DND-41 (cell line): Measurements from ENCODE around the gene RGS2.

Experiments used
- ATAC-seq: fragments of 200-7000 bp; cut with Tn5 transposase; 3 replicates; pipeline ENCODE4 v1.9.1; 2021; ENCODE audit warnings: low read depth; ENCODE audit not compliant: insufficient read depth
- DNase-seq: peaks from one replicate; pipeline ENCODE4 v3.0.0-alpha.2; 2020
- H2AFZ ChIP-seq: 2 replicates; pipeline ENCODE4 v1.6.0; 2012; ENCODE audit warnings: low read depth, low read length
- H3K27ac ChIP-seq: 2 replicates; pipeline ENCODE4 v1.5.1; 2012; ENCODE audit warnings: low read length, inconsistent platforms
- H3K27me3 ChIP-seq: fragments of 200-600 bp; sonication (generic); 2 replicates; pipeline ENCODE4 v1.6.0; 2012; ENCODE audit warnings: low read length, mild to moderate bottlenecking, inconsistent platforms; ENCODE audit not compliant: insufficient read depth, poor library complexity
- H3K36me3 ChIP-seq: 2 replicates; pipeline ENCODE4 v1.5.1; 2012; ENCODE audit warnings: low read length, inconsistent platforms; ENCODE audit not compliant: insufficient read depth
- H3K4me1 ChIP-seq: 2 replicates; pipeline ENCODE4 v1.5.1; 2012; ENCODE audit warnings: mild to moderate bottlenecking, low read length; ENCODE audit not compliant: insufficient read depth
- H3K4me2 ChIP-seq: 2 replicates; pipeline ENCODE4 v1.6.0; 2012; ENCODE audit warnings: mild to moderate bottlenecking, moderate library complexity, low read length, inconsistent platforms; ENCODE audit not compliant: insufficient read depth
- H3K4me3 ChIP-seq, 2 experiments: fragments of 200-600 bp in 1 of 2; shearing (Covaris generic) in 1 of 2; 2 replicates each; pipeline ENCODE4 v1.5.1; 2012 to 2016; ENCODE audit warnings: inconsistent platforms in 2 of 2, low read length in 2 of 2, mild to moderate bottlenecking in 2 of 2, low read depth in 1 of 2, moderate library complexity in 1 of 2
- H3K79me2 ChIP-seq: 2 replicates; pipeline ENCODE4 v1.6.0; 2012; ENCODE audit warnings: low read length, inconsistent platforms; ENCODE audit not compliant: insufficient read depth
- H3K9ac ChIP-seq: 2 replicates; pipeline ENCODE4 v1.6.0; 2012; ENCODE audit warnings: low read depth, mild to moderate bottlenecking, inconsistent platforms, low read length, moderate library complexity
- H3K9me3 ChIP-seq: 2 replicates; pipeline ENCODE4 v1.5.1; 2012; ENCODE audit warnings: low read length, moderate library complexity, mild to moderate bottlenecking, inconsistent platforms; ENCODE audit not compliant: insufficient read depth, severe bottlenecking
- H4K20me1 ChIP-seq: 2 replicates; pipeline ENCODE4 v1.6.0; 2012; ENCODE audit warnings: low read length; ENCODE audit not compliant: insufficient read depth
- CTCF ChIP-seq: IDR thresholded peaks from 2 replicates; pipeline ENCODE4 v1.5.1; 2012; ENCODE audit warnings: borderline replicate concordance, low read length, moderate library complexity, mild to moderate bottlenecking; ENCODE audit not compliant: poor library complexity, severe bottlenecking; ENCODE audit errors: extremely low read depth
- EZH2 ChIP-seq: IDR thresholded peaks from 3 replicates; pipeline ENCODE4 v1.6.1; 2012; ENCODE audit warnings: borderline replicate concordance, low read depth, mild to moderate bottlenecking, moderate library complexity, low read length, inconsistent platforms; ENCODE audit not compliant: severe bottlenecking

RGS2 gene

DNA sequence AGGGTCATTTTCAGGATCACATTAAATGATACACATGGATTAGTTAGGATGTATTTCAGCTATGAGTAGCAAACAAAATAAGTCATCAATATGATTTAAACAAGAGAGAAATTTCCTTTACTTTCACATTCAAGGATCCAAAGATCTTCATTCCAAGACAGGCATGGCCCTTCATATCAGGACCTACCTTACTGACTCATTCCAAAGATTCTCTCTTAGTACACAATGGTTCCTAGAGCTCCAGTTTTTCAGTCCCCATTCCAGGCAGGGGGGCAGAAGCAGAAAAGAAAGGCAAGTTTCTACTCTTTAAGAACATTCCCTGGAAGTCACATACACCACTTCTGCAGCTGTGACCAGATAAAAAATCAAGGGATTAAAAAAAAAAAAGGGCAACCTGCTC lies 23.7 kb downstream of the RGS2 start:
- Histone ChIP-seq H4K20me1 (no peaks in the 10 kb centered on the region), H3K4me1 (no peaks in the 10 kb centered on the region), H2AFZ (no peak overlapping the region), H3K27ac (no peak overlapping the region), H3K9ac (no peak overlapping the region), H3K4me2 (no peak overlapping the region), H3K36me3 (no peaks in the 10 kb centered on the region), H3K4me3 (no peak overlapping the region), H3K79me2 (no peaks in the 10 kb centered on the region), H3K27me3 (no peaks in the 10 kb centered on the region), H3K9me3 (no peaks in the 10 kb centered on the region)
- DNase-seq = no peak
- no peak for TF ChIP-seq CTCF
- no peak for ATAC-seq

GRCh38 chr1:192835116-192835515 lies 26.3 kb downstream of the RGS2 start:
- TF ChIP-seq EZH2 (no peak), CTCF (no peak)
- H3K79me2 ChIP-seq = no peaks in the 10 kb centered on the region
- no peaks in the 10 kb centered on the region for H4K20me1 ChIP-seq
- no peak overlapping the region for H2AFZ ChIP-seq
- no peaks in the 10 kb centered on the region for H3K9me3 ChIP-seq
- no peak overlapping the region for H3K9ac ChIP-seq
- H3K36me3 ChIP-seq = no peaks in the 10 kb centered on the region
- H3K4me1 ChIP-seq = no peaks in the 10 kb centered on the region
- no peak overlapping the region for H3K27ac ChIP-seq
- no peaks in the 10 kb centered on the region for H3K27me3 ChIP-seq
- no peak overlapping the region for H3K4me2 ChIP-seq
- H3K4me3 ChIP-seq = no peak overlapping the region
- ATAC-seq (no peak), DNase-seq (no peak)

DNA sequence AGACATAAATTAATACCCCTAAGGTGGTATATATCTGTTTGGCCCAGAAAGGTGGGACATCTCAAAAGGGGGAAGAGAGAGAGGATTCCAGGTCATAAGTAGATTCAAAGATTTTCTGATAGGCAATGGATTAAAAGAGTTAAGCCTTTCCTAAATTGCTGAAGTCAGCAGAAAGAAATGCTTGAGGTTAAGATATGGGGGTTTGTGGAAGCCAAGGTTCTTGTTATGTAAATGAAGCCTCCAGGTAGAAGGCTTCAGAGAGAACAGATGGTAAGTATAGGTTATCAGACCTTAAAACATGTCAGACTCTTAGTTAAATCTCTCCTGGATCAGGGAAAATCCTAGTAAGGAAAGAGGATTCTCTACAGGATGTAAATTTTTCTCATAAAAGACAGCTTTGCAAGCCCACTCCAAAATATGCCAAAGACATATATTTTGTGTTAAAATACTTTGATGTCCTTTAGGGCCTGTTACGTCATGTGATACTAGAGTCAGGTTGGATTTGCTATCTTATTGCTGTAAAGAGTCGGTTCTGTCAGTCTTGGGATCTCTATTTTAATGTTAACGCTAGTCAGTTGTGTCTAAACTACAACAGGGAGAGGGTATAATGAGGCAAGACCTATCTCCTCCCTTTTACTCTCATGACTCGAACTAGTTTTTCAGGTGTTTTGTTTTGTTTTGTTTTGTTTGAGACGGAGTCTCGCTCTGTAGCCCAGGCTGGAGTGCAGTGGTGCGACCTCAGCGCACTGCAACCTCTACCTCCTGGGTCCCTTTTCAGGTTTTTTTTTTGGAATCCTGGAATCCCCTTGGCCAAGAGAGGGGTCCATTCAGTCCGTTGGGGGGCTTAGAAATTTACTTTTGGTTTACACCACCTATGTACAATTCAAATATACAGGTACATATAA lies 30.6 kb downstream of the RGS2 start:
- Histone ChIP-seq H3K4me1 (no peaks in the 10 kb centered on the region), H2AFZ (no peak overlapping the region), H3K4me3 (no peak overlapping the region), H3K9me3 (no peaks in the 10 kb centered on the region), H3K36me3 (no peaks in the 10 kb centered on the region), H4K20me1 (no peaks in the 10 kb centered on the region), H3K27me3 (no peaks in the 10 kb centered on the region), H3K9ac (no peak overlapping the region), H3K4me2 (no peak overlapping the region), H3K79me2 (no peaks in the 10 kb centered on the region), H3K27ac (no peak overlapping the region)
- TF ChIP-seq EZH2 (no peak), CTCF (no peak)
- no peak for DNase-seq
- no peak for ATAC-seq

GRCh38 chr1:192844360-192844759 lies 35.5 kb downstream of the RGS2 start:
- Histone ChIP-seq H3K27ac (no peak overlapping the region), H3K4me1 (no peaks in the 10 kb centered on the region), H3K9ac (no peak overlapping the region), H3K36me3 (no peaks in the 10 kb centered on the region), H4K20me1 (no peaks in the 10 kb centered on the region), H3K9me3 (no peaks in the 10 kb centered on the region), H3K27me3 (no peaks in the 10 kb centered on the region), H3K4me2 (no peak overlapping the region), H3K79me2 (no peaks in the 10 kb centered on the region), H3K4me3 (no peak overlapping the region), H2AFZ (no peak overlapping the region)
- TF ChIP-seq CTCF (no peak), EZH2 (no peak)
- DNase-seq (no peak), ATAC-seq (no peak)
